Right lobe of liver (tissue), 4 donors: ENCODE measurements around the gene PDSS2.
A peak's percentile ranks its signal among the peaks of the same experiment; 100 is the strongest.

Source experiments
- CTCF ChIP-seq, 4 donors: fragments of 200-600 bp in 3 of 4; fragments of 450-650 bp in 1 of 4; IDR thresholded peaks; one replicate each; pipeline versions ENCODE4 v1.5.1 to v1.8.0; 2016 to 2022; ENCODE audit warnings: antibody characterized with exemption in 4 of 4, mild to moderate bottlenecking in 2 of 4
- POLR2A ChIP-seq: fragments of 450-650 bp; IDR thresholded peaks from one replicate; pipeline ENCODE4 v1.6.1; 2017; ENCODE audit warnings: antibody characterized with exemption, mild to moderate bottlenecking
- donor health status: DM: no; HTN: no; CAD: no.
- donor health status: DM: no; HTN: no; CAD: no.
- donor health status: DM: no; HTN: yes; CAD: no.

- TF ChIP-seq CTCF (IDR thresholded peaks at IDR 0.05): peak; percentile 5 to 31 (median 12)
- no peak for TF ChIP-seq POLR2A
Observed at GRCh38 chr6:107418118-107418517, 41.2 kb downstream of the PDSS2 start.
